Right cardiac atrium (tissue), 5 donors: ENCODE measurements around the gene LCE1E. TPM values are rescaled to one million over a fixed set of nuclear protein-coding genes. Genes with fewer than 3 reads are reported as not detected.

ENCODE experiments used
- polyA plus RNA-seq: library from polyadenylated mRNA; stranded (reverse); fragments of 200-250 nt; gene quantifications from one replicate; pipeline ENCODE4 v1.2.3, GENCODE V29; 2013
- total RNA-seq, 4 donors: library from RNA; stranded (reverse); fragmentation: NEBNext Ultra II Directional; extraction: Animal tissue kit (Norgen Biotek cat#: 25700); gene quantifications; one replicate each; pipeline ENCODE4 v1.2.1, GENCODE V29; 2021
- donor health status: healthy with polysubstance abuse.
- donor health status: DM: no; HTN: yes; CAD: no.
- donor health status: DM: no; HTN: no; CAD: no.
- donor health status: DM: no; HTN: yes; CAD: no; lungs with severe emphysema.
- donor health status: DM: yes; HTN: yes; CAD: no.

Gene LCE1E
- total and polyA plus RNA-seq, 5 donors, result not detected

Other genes starting within 250 kb of the LCE1E start
- not detected for gene LCE3E, start 219.5 kb upstream of the LCE1E start, total RNA-seq
- not detected for gene LCE3E, start 219.5 kb upstream of the LCE1E start, polyA plus RNA-seq
- not detected for gene LCE3D, start 205.7 kb upstream of the LCE1E start, total RNA-seq
- not detected for gene LCE3D, start 205.7 kb upstream of the LCE1E start, polyA plus RNA-seq
- gene LCE3C, start 186.0 kb upstream of the LCE1E start, total RNA-seq, result not detected
- gene LCE3C, start 186.0 kb upstream of the LCE1E start, polyA plus RNA-seq, result not detected
- gene LCE3B, start 172.4 kb upstream of the LCE1E start, total RNA-seq, result not detected
- gene LCE3B, start 172.4 kb upstream of the LCE1E start, polyA plus RNA-seq, result not detected
- gene LCE3A, start 163.2 kb upstream of the LCE1E start, total RNA-seq, result not detected
- gene LCE3A, start 163.2 kb upstream of the LCE1E start, polyA plus RNA-seq, result not detected
- not detected for gene LCE2D, start 122.9 kb upstream of the LCE1E start, total RNA-seq
- not detected for gene LCE2D, start 122.9 kb upstream of the LCE1E start, polyA plus RNA-seq
- not detected for gene LCE2C, start 111.0 kb upstream of the LCE1E start, total RNA-seq
- not detected for gene LCE2C, start 111.0 kb upstream of the LCE1E start, polyA plus RNA-seq
- gene LCE2B, start 100.1 kb upstream of the LCE1E start, total RNA-seq, result not detected
- gene LCE2B, start 100.1 kb upstream of the LCE1E start, polyA plus RNA-seq, result not detected
- gene LCE2A, start 87.9 kb upstream of the LCE1E start, total RNA-seq, result not detected
- gene LCE2A, start 87.9 kb upstream of the LCE1E start, polyA plus RNA-seq, result not detected
- not detected for gene LCE4A, start 78.1 kb upstream of the LCE1E start, total RNA-seq
- not detected for gene LCE4A, start 78.1 kb upstream of the LCE1E start, polyA plus RNA-seq
- not detected for gene KPRP, start 28.2 kb upstream of the LCE1E start, total RNA-seq
- not detected for gene KPRP, start 28.2 kb upstream of the LCE1E start, polyA plus RNA-seq
- not detected for gene LCE1F, start 11.1 kb upstream of the LCE1E start, total RNA-seq
- gene LCE1F, start 11.1 kb upstream of the LCE1E start, polyA plus RNA-seq, result not detected
- not detected for gene LCE1D, start 10.5 kb downstream of the LCE1E start, total RNA-seq
- not detected for gene LCE1D, start 10.5 kb downstream of the LCE1E start, polyA plus RNA-seq
- not detected for gene LCE1C, start 20.4 kb downstream of the LCE1E start, total RNA-seq
- gene LCE1C, start 20.4 kb downstream of the LCE1E start, polyA plus RNA-seq, result not detected
- not detected for gene LCE1B, start 25.7 kb downstream of the LCE1E start, total RNA-seq
- gene LCE1B, start 25.7 kb downstream of the LCE1E start, polyA plus RNA-seq, result not detected
- gene LCE1A, start 41.2 kb downstream of the LCE1E start, total RNA-seq, result not detected
- gene LCE1A, start 41.2 kb downstream of the LCE1E start, polyA plus RNA-seq, result not detected
- not detected for gene LCE6A, start 56.6 kb downstream of the LCE1E start, total RNA-seq
- gene LCE6A, start 56.6 kb downstream of the LCE1E start, polyA plus RNA-seq, result not detected
- gene LCE7A, start 73.7 kb downstream of the LCE1E start, total RNA-seq, result not detected
- gene LCE7A, start 73.7 kb downstream of the LCE1E start, polyA plus RNA-seq, result not detected
- gene SMCP, start 92.1 kb downstream of the LCE1E start, total RNA-seq, result not detected
- gene SMCP, start 92.1 kb downstream of the LCE1E start, polyA plus RNA-seq, result not detected
- not detected for gene IVL, start 122.3 kb downstream of the LCE1E start, total RNA-seq
- not detected for gene IVL, start 122.3 kb downstream of the LCE1E start, polyA plus RNA-seq
- not detected for gene SPRR5, start 160.9 kb downstream of the LCE1E start, total RNA-seq
- not detected for gene SPRR5, start 160.9 kb downstream of the LCE1E start, polyA plus RNA-seq
- gene SPRR4, start 184.4 kb downstream of the LCE1E start, total RNA-seq, result not detected
- gene SPRR4, start 184.4 kb downstream of the LCE1E start, polyA plus RNA-seq, result not detected
- not detected for gene SPRR1A, start 197.8 kb downstream of the LCE1E start, total RNA-seq
- gene SPRR1A, start 197.8 kb downstream of the LCE1E start, polyA plus RNA-seq, result not detected
- not detected for gene SPRR3, start 215.5 kb downstream of the LCE1E start, total RNA-seq
- 0.50 TPM for gene SPRR3, start 215.5 kb downstream of the LCE1E start, polyA plus RNA-seq
- gene SPRR1B, start 244.9 kb downstream of the LCE1E start, total RNA-seq, result not detected
- gene SPRR1B, start 244.9 kb downstream of the LCE1E start, polyA plus RNA-seq, result not detected